ENCODE measurements around the gene HTT.

Gene HTT

GRCh38 chr4:3112609-3113469 lies 38.4 kb downstream of the HTT start:
- no peak for DNase-seq (ENCODE audit: insufficient read length, low spot score)
- no peak for FAIRE-seq
- TF ChIP-seq CTCF (IDR thresholded peaks at IDR 0.05; ENCODE audit: insufficient read depth, missing control alignments): no peak

- no peak for TF ChIP-seq CTCF (IDR thresholded peaks at IDR 0.05; ENCODE audit: insufficient read depth, missing control alignments)
- FAIRE-seq: no peak
- no peak for DNase-seq (ENCODE audit: insufficient read length, low spot score)
Measured at GRCh38 chr4:3114377-3114776, 39.9 kb downstream of the HTT start.

- DNase-seq (ENCODE audit: insufficient read length, low spot score) (no peak), FAIRE-seq (no peak)
Measured at GRCh38 chr4:3115637-3116270, 41.3 kb downstream of the HTT start.

GRCh38 chr4:3116955-3117354 lies 42.5 kb downstream of the HTT start:
- DNase-seq (ENCODE audit: insufficient read length, low spot score) (no peak), FAIRE-seq (no peak)
- TF ChIP-seq CTCF (IDR thresholded peaks at IDR 0.05; ENCODE audit: insufficient read depth, missing control alignments): no peak

More at GRCh38 chr4:3115637-3116270, 41.3 kb downstream of the HTT start:
- TF ChIP-seq CTCF (IDR thresholded peaks at IDR 0.05; ENCODE audit: insufficient read depth, missing control alignments): no peak

- FAIRE-seq (no peak), DNase-seq (ENCODE audit: insufficient read length, low spot score) (no peak)
- no peak for TF ChIP-seq CTCF (IDR thresholded peaks at IDR 0.05; ENCODE audit: insufficient read depth, missing control alignments)
Measured at GRCh38 chr4:3118312-3118711, 43.8 kb downstream of the HTT start.

- no peak for TF ChIP-seq CTCF (IDR thresholded peaks at IDR 0.05; ENCODE audit: insufficient read depth, missing control alignments)
- FAIRE-seq (no peak), DNase-seq (ENCODE audit: insufficient read length, low spot score) (no peak)
Measured at GRCh38 chr4:3119464-3119863, 45.0 kb downstream of the HTT start.

- no peak for TF ChIP-seq CTCF (IDR thresholded peaks at IDR 0.05; ENCODE audit: insufficient read depth, missing control alignments)
- DNase-seq (ENCODE audit: insufficient read length, low spot score) (no peak), FAIRE-seq (no peak)
Measured at GRCh38 chr4:3121110-3121509, 46.6 kb downstream of the HTT start.
